Brain microvascular endothelial cell (primary cell): ENCODE data around the gene TLE3.
"Not testable (repeated sequence)": the region's sequence is repeated elsewhere in the genome, so short reads cannot be mapped to it uniquely, and the experiment has no call there.

Source experiments
- DNase-seq: peaks from one replicate; pipeline ENCODE4 v3.0.0-alpha.2; 2020
- H3K27ac ChIP-seq: fragments of 250-450 bp; sonication (Bioruptor Pico); 2 replicates; pipeline ENCODE4 v1.5.1; 2020; ENCODE audit warnings: mild to moderate bottlenecking, moderate library complexity
- H3K27me3 ChIP-seq: fragments of 250-450 bp; sonication (Bioruptor Pico); replicated peaks from 2 replicates; pipeline ENCODE4 v1.5.1; 2020; ENCODE audit warnings: mild to moderate bottlenecking
- H3K36me3 ChIP-seq: fragments of 250-450 bp; sonication (Bioruptor Pico); replicated peaks from 2 replicates; pipeline ENCODE4 v1.5.1; 2020; ENCODE audit warnings: mild to moderate bottlenecking
- H3K4me3 ChIP-seq: 2 replicates; pipeline ENCODE4 v1.5.1; 2011; ENCODE audit warnings: low read depth, mild to moderate bottlenecking, control low read depth, low read length, moderate library complexity
- CTCF ChIP-seq: IDR thresholded peaks from 2 replicates; pipeline ENCODE4 v1.5.1; 2011; ENCODE audit warnings: low read depth, mild to moderate bottlenecking, moderate library complexity, low read length, control low read depth, inconsistent platforms; ENCODE audit errors: missing control alignments
- in situ Hi-C: cut with HindIII; loops from 2 replicates; pipeline ENCODE4 v1.10.0; 2017; ENCODE audit warnings: low sequenced_read_pairs, low pct_ligation_motif_present

TLE3 gene

GRCh38 chr15:70137967-70138366 lies 40.2 kb upstream of the TLE3 start:
- no peak for DNase-seq
- H3K36me3 ChIP-seq = no peaks in the 10 kb centered on the region
- H3K4me3 ChIP-seq = no peak overlapping the region
- no peaks in the 10 kb centered on the region for H3K27me3 ChIP-seq
- in situ Hi-C loops = no loop called here
- TF ChIP-seq CTCF = no peak
- H3K27ac ChIP-seq = no peak overlapping the region

- H3K4me3 ChIP-seq, H3K27me3 ChIP-seq, in situ Hi-C loops, H3K27ac ChIP-seq, DNase-seq, H3K36me3 ChIP-seq: not testable (repeated sequence)
Observed at GRCh38 chr15:70137021-70137420, 39.3 kb upstream of the TLE3 start.

- no peak for TF ChIP-seq CTCF
- Histone ChIP-seq H3K27ac (no peak overlapping the region), H3K4me3 (no peak overlapping the region), H3K27me3 (no peaks in the 10 kb centered on the region), H3K36me3 (no peaks in the 10 kb centered on the region)
- in situ Hi-C loops = no loop called here
- no peak for DNase-seq
Observed at GRCh38 chr15:70133781-70134421, 36.2 kb upstream of the TLE3 start.

GRCh38 chr15:70133296-70133695 lies 35.6 kb upstream of the TLE3 start:
- in situ Hi-C loops = no loop called here
- Histone ChIP-seq H3K27me3 (no peaks in the 10 kb centered on the region), H3K4me3 (no peak overlapping the region), H3K36me3 (no peaks in the 10 kb centered on the region), H3K27ac (no peak overlapping the region)
- DNase-seq = no peak
- TF ChIP-seq CTCF = no peak

GRCh38 chr15:70132571-70132970 lies 34.9 kb upstream of the TLE3 start:
- no peak for DNase-seq
- Histone ChIP-seq H3K27me3 (no peaks in the 10 kb centered on the region), H3K4me3 (no peak overlapping the region), H3K27ac (no peak overlapping the region), H3K36me3 (no peaks in the 10 kb centered on the region)
- in situ Hi-C loops = no loop called here
- no peak for TF ChIP-seq CTCF

GRCh38 chr15:70132139-70132538 lies 34.4 kb upstream of the TLE3 start:
- no peaks in the 10 kb centered on the region for H3K36me3 ChIP-seq
- H3K4me3 ChIP-seq = no peak overlapping the region
- DNase-seq = no peak
- H3K27ac ChIP-seq = no peak overlapping the region
- no peaks in the 10 kb centered on the region for H3K27me3 ChIP-seq
- in situ Hi-C loops = no loop called here
- no peak for TF ChIP-seq CTCF
